Thyroid gland (tissue), 4 donors: ENCODE measurements around the gene ZMYM3. TPM values are rescaled to one million over a fixed set of nuclear protein-coding genes. Genes with fewer than 3 reads are reported as not detected.

Experiments used
- DNase-seq, 2 donors: peaks; one replicate each; pipeline ENCODE4 v3.0.0-alpha.2; 2019
- H3K27ac ChIP-seq, 3 donors: fragments of 200-600 bp; sonication (generic); 1 replicate in 2 of 3; 2 replicates in 1 of 3; pipeline ENCODE4 v1.5.1; 2016 to 2019; ENCODE audit warnings: mild to moderate bottlenecking in 1 of 3, moderate library complexity in 1 of 3
- H3K27me3 ChIP-seq: fragments of 200-600 bp; sonication (generic); one replicate; pipeline ENCODE4 v1.5.1; 2019
- H3K36me3 ChIP-seq, 2 donors: fragments of 200-600 bp; sonication (generic); one replicate each; pipeline ENCODE4 v1.5.1; 2016 to 2019
- H3K4me1 ChIP-seq, 2 donors: fragments of 200-600 bp; sonication (generic); one replicate each; pipeline ENCODE4 v1.5.1; 2017 to 2019
- H3K4me3 ChIP-seq, 3 donors: fragments of 200-600 bp; sonication (generic); replicated peaks in 1 of 3; 1 replicate in 2 of 3; 2 replicates in 1 of 3; pipeline ENCODE4 v1.5.1; 2016; ENCODE audit warnings: mild to moderate bottlenecking in 1 of 3
- H3K9me3 ChIP-seq: fragments of 200-600 bp; sonication (generic); one replicate; pipeline ENCODE4 v1.5.1; 2017
- CTCF ChIP-seq, 6 experiments: fragments of 200-600 bp in 3 of 6; fragments of 450-650 bp in 3 of 6; sonication (generic) in 3 of 6; IDR thresholded peaks; one replicate each; pipeline ENCODE4 v1.5.1; 2016 to 2019; ENCODE audit warnings: antibody characterized with exemption in 6 of 6, mild to moderate bottlenecking in 2 of 6, inconsistent platforms in 1 of 6, moderate library complexity in 1 of 6
- POLR2A ChIP-seq, 2 donors: fragments of 450-650 bp; IDR thresholded peaks; one replicate each; pipeline ENCODE4 v1.6.1; 2017; ENCODE audit warnings: antibody characterized with exemption in 2 of 2, mild to moderate bottlenecking in 2 of 2, moderate library complexity in 1 of 2
- WGBS, 2 donors: methylation state at CpG; one replicate each; pipeline ENCODE4 v1.1.5; 2017; 5-methylcytosine and 5-hydroxymethylcytosine counted together
- intact Hi-C: fragments of 100-400 bp; cut with DNase I; formaldehyde crosslinking; loops from one replicate; pipeline ENCODE4 v1.15.1; 2023
- total RNA-seq, 4 donors: library from RNA; depleted of rRNA; stranded (reverse); fragments of >200 nt; gene quantifications; one replicate each; pipeline ENCODE4 v1.2.3, GENCODE V29; 2016

The ZMYM3 gene
- total RNA-seq, 4 donors from 2014 or later: 17.7 to 27.4 (median 20.5) TPM

- Histone ChIP-seq H3K4me1 (peaks cover 9 to 15% of the 10 kb centered on the region in 2 donors), H3K4me3 (no peak overlapping the region), H3K27me3 (no peaks in the 10 kb centered on the region), H3K36me3 (peaks cover 14 to 29% of the 10 kb centered on the region in 2 donors), H3K9me3 (no peaks in the 10 kb centered on the region), H3K27ac (no peak overlapping the region)
- TF ChIP-seq CTCF (IDR thresholded peaks at IDR 0.05) (no peak), POLR2A (IDR thresholded peaks at IDR 0.05) (no peak)
- DNase-seq: peak; percentile 62 to 63
- intact Hi-C loops: no loop called here
- 34 to 50% methylated on average over 7 to 9 of the region's 9 CpGs for WGBS, 2 donors
These were observed 3.1 kb downstream of the ZMYM3 start for GRCh38 chrX:71250841-71251240.

GRCh38 chrX:71245159-71245558, 8.8 kb downstream of the ZMYM3 start:
- no peaks in the 10 kb centered on the region for H3K9me3 ChIP-seq
- TF ChIP-seq POLR2A (IDR thresholded peaks at IDR 0.05): no peak
- no peak overlapping the region for H3K4me3 ChIP-seq
- WGBS, 2 donors: 67 to 83% methylated on average over 1 to 2 of the region's 2 CpGs
- no peaks in the 10 kb centered on the region for H3K27me3 ChIP-seq
- no peak overlapping the region for H3K27ac ChIP-seq
- intact Hi-C loops: no loop called here
- DNase-seq: no peak
- H3K4me1 ChIP-seq: no peaks in the 10 kb centered on the region
- peaks cover 20 to 55% of the 10 kb centered on the region in 2 donors for H3K36me3 ChIP-seq

GRCh38 chrX:71244359-71245128, 9.4 kb downstream of the ZMYM3 start:
- no peaks in the 10 kb centered on the region for H3K27me3 ChIP-seq
- H3K36me3 ChIP-seq: peaks cover 16 to 52% of the 10 kb centered on the region in 2 donors
- intact Hi-C loops: no loop called here
- H3K9me3 ChIP-seq: no peaks in the 10 kb centered on the region
- H3K27ac ChIP-seq: no peak overlapping the region
- TF ChIP-seq POLR2A (IDR thresholded peaks at IDR 0.05) (no peak), CTCF (IDR thresholded peaks at IDR 0.05) (no peak)
- no peak for DNase-seq
- H3K4me1 ChIP-seq: no peaks in the 10 kb centered on the region
- H3K4me3 ChIP-seq: no peak overlapping the region
- WGBS, 2 donors: 96 to 97% methylated on average over 8 to 9 of the region's 9 CpGs

GRCh38 chrX:71241301-71241700, 12.6 kb downstream of the ZMYM3 start:
- Histone ChIP-seq H3K4me3 (no peak overlapping the region), H3K9me3 (no peaks in the 10 kb centered on the region), H3K27me3 (no peaks in the 10 kb centered on the region), H3K27ac (no peak overlapping the region), H3K36me3 (peaks cover 6 to 31% of the 10 kb centered on the region in 2 donors), H3K4me1 (no peaks in the 10 kb centered on the region)
- DNase-seq: no peak
- intact Hi-C loops: no loop called here
- TF ChIP-seq CTCF (IDR thresholded peaks at IDR 0.05) (no peak), POLR2A (IDR thresholded peaks at IDR 0.05) (no peak)
- 85 to 100% methylated on average over 3 to 6 of the region's 6 CpGs for WGBS, 2 donors

GRCh38 chrX:71239781-71240180, 14.2 kb downstream of the ZMYM3 start:
- 72 to 88% methylated on average over 2 to 3 of the region's 3 CpGs for WGBS, 2 donors
- Histone ChIP-seq H3K4me3 (no peak overlapping the region), H3K4me1 (no peaks in the 10 kb centered on the region), H3K27me3 (no peaks in the 10 kb centered on the region), H3K9me3 (no peaks in the 10 kb centered on the region), H3K27ac (no peak overlapping the region), H3K36me3 (peaks cover 6 to 27% of the 10 kb centered on the region in 2 donors)
- no peak for TF ChIP-seq POLR2A (IDR thresholded peaks at IDR 0.05)
- TF ChIP-seq CTCF (IDR thresholded peaks at IDR 0.05): no peak
- no peak for DNase-seq
- intact Hi-C loops: no loop called here
